Measurements from ENCODE around the gene PRKD1. TPM values are rescaled to one million over a fixed set of nuclear protein-coding genes. Genes with fewer than 3 reads are reported as not detected.

PRKD1 gene
- total RNA-seq, 1 experiment from 2014 or later, result 11.6 TPM

DNA sequence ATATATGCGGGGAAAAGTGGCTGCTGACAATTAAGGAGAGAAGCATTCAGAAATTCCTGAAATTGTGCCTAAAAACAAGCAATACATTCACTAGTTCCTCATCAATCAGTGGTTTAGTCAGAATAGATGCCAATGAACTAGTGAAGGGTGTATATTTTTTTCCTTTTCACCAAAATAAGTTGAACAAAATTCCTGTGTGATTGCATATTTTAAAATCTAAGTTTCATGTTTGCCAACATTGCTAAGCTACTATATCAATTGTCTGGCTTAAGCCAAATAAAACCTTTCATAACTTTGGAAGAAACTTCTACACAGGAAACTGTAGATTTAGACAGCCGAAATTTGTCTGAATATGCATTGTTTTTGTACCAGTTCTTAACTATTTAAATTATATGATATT lies 8.7 kb downstream of the PRKD1 start:
- H3K36me3 ChIP-seq, result no peaks in the 10 kb centered on the region
- no peak overlapping the region for H3K4me3 ChIP-seq
- DNase-seq, result no peak
- no peaks in the 10 kb centered on the region for H3K4me1 ChIP-seq
- H3K9me3 ChIP-seq (replicated peaks), result no peaks in the 10 kb centered on the region
- no peak overlapping the region for H3K27ac ChIP-seq
- H3K27me3 ChIP-seq, result no peaks in the 10 kb centered on the region

DNA sequence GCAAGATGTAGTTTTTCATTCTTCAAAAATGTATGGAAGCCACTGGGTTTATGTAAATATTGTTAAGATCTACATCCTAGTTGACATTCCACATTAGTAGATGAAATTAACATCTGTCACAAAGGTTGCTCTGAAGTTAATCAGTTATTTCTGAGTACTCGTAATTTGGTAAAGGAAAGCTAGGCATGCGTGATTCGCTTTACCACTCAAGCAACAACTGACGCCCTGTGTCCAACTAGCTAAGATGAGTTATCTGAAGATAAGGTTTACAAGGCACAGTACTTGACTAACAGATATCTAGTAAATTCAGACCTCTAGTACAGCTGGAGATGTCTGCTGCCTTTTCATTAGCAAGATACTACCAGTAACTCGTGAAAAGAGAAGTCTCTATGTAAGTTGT lies 14.1 kb downstream of the PRKD1 start:
- H3K9me3 ChIP-seq (replicated peaks), result no peaks in the 10 kb centered on the region; the same call in 1 of the 2 replicates
- H3K27me3 ChIP-seq, result no peaks in the 10 kb centered on the region
- H3K4me3 ChIP-seq, result no peak overlapping the region
- no peak overlapping the region for H3K27ac ChIP-seq
- H3K4me1 ChIP-seq, result no peaks in the 10 kb centered on the region
- DNase-seq, result no peak
- no peaks in the 10 kb centered on the region for H3K36me3 ChIP-seq

GRCh38 chr14:29911810-29912209 lies 15.8 kb downstream of the PRKD1 start:
- Histone ChIP-seq H3K4me3 (no peak overlapping the region), H3K27ac (no peak overlapping the region), H3K9me3 (replicated peaks) (no peaks in the 10 kb centered on the region; the same call in 1 of the 2 replicates), H3K4me1 (0 out of 2 replicates have a peak, but pooled peaks cover under 1% of the 10 kb centered on the region), H3K36me3 (no peaks in the 10 kb centered on the region), H3K27me3 (no peaks in the 10 kb centered on the region)
- DNase-seq, result no peak

DNA sequence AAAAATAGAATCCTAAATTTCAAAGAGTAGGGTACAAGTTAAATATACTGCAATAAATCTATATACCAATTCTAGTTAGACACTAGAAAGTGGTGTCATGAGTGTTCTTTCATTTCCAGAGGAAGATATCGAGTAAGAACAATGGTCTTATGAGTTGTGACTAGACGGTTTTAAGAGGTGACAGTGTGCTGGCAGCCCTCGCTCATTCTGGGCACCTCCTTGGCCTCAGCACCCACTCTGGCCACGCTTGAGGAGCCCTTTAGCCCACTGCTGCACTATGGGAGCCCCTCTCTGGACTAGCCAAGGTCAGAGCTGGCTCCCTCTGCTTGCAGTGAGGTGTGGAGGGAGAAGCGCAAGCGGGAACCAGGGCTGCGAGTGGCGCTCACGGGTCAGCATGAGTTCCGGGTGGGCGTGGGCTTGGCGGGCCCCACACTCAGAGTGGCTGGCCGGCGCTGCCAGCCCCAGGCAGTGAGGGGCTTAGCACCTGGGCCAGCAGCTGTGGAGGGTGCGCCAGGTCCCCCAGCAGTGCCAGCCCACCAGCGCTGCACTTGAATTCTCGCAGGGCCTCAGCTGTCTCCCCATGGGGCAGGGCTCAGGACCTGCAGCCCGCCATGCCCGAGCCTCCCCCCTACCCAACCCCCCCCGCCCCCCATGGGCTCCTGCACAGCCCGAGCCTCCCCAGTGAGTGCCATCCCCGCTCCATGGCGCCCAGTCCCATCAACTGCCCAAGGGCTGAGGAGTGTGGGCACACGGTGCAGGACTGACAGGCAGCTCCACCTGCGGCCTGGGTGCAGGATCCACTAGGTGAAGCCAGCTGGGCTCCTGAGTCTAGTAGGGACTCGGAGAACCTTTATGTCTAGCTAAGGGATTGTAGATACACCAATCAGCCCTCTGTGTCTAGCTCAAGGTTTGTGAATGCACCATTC lies 18.7 kb downstream of the PRKD1 start:
- H3K27ac ChIP-seq, result no peak overlapping the region
- H3K36me3 ChIP-seq, result no peaks in the 10 kb centered on the region
- no peak for DNase-seq
- 0 out of 2 replicates have a peak, but pooled peaks cover 4% of the 10 kb centered on the region for H3K4me1 ChIP-seq
- no peak overlapping the region for H3K4me3 ChIP-seq
- H3K27me3 ChIP-seq, result no peaks in the 10 kb centered on the region
- no peaks in the 10 kb centered on the region; the same call in 1 of the 2 replicates for H3K9me3 ChIP-seq (replicated peaks)

DNA sequence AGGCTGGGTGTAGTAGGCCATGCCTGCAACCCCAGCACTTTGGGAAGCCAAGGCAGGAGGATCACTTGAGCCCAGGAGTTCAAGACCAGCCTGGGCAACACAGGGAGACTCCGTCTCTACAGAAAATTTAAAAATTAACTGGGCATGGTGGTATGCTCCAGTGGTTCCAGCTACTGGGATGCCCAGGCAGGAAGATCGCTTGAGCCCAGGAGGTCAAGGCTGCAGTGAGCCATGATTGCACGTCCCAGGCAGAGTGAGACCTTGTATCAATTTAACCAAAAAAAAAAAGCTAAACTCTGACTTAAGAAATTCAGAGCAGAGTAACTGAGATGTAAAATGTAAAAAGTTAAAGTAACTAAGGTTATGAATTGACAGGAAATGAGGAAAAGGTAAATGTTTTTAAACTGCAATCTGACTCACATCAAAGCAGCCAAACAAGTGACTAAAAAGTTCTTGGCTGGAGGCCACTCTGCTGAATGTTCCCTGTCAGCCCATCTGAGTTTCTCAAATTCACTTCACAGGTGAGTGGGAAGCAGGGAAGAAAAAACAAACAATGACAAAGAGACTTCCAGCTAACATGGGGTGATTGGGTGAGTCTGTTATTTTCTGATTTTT lies 21.3 kb downstream of the PRKD1 start:
- DNase-seq, result no peak
- no peak overlapping the region for H3K4me3 ChIP-seq
- no peaks in the 10 kb centered on the region; the same call in 1 of the 2 replicates for H3K9me3 ChIP-seq (replicated peaks)
- no peaks in the 10 kb centered on the region for H3K36me3 ChIP-seq
- H3K27ac ChIP-seq, result no peak overlapping the region
- H3K27me3 ChIP-seq, result no peaks in the 10 kb centered on the region
- 0 out of 2 replicates have a peak, but pooled peaks cover 4% of the 10 kb centered on the region for H3K4me1 ChIP-seq

DNA sequence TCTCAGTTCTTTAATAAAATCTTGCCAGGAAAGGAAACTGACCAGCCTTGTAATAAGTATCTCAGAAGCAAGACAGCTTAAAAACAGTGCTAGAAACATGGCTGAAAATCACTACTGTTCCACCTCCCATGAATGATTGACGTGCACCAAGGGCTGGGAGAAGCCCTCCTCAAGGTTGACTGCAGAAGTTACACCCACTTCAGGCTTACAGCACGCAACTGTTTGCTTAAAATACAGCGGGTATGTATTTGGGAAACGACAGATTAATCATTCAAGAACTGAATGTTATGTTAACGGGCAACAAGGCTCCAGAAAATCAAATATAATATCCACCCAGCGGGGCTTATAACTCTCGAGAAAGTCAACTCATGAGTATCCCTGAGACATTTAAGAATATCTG lies 22.1 kb downstream of the PRKD1 start:
- Histone ChIP-seq H3K4me1 (0 out of 2 replicates have a peak, but pooled peaks cover 4% of the 10 kb centered on the region), H3K4me3 (no peak overlapping the region), H3K27me3 (no peaks in the 10 kb centered on the region), H3K36me3 (no peaks in the 10 kb centered on the region), H3K27ac (no peak overlapping the region), H3K9me3 (replicated peaks) (peaks cover 4% of the 10 kb centered on the region; the same call in 1 of the 2 replicates)
- DNase-seq, result no peak

DNA sequence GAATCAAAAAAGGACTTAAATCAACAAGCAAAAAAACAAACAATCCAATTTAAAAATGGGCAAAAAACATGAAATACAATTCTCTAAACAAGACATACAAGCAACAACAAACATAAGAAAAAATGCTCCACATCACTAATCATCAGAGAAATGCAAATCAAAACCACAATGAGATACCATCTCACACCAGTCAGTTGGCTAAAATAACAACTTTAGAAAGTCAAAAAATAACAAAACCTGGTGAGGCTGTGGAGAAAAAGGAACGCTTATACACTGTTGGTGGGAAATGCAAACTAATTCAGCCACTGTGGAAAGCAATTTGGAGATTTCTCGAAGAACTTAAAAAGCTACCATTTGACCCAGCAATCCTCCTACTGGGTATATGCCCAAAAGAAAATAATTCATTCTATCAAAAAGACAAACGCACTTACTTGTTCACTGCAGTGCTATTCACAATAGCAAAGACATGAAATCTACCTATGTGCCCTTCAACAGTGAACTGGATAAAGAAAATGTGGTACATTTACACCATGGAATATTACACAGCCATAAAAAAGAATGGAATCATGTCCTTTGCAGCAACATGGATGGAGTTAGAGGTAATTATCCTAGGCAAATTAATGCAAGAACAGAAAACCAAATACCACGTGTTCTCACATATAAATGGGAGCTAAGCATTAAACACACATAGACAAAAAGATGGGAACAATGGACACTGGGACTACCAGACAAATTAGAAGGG lies 26.9 kb downstream of the PRKD1 start:
- no peak for DNase-seq
- H3K4me1 ChIP-seq, result no peaks in the 10 kb centered on the region
- 0 out of 2 replicates have a peak, but pooled peaks cover 4% of the 10 kb centered on the region for H3K9me3 ChIP-seq (replicated peaks)
- H3K4me3 ChIP-seq, result no peak overlapping the region
- H3K27ac ChIP-seq, result no peak overlapping the region
- H3K27me3 ChIP-seq, result no peaks in the 10 kb centered on the region
- no peaks in the 10 kb centered on the region for H3K36me3 ChIP-seq

DNA sequence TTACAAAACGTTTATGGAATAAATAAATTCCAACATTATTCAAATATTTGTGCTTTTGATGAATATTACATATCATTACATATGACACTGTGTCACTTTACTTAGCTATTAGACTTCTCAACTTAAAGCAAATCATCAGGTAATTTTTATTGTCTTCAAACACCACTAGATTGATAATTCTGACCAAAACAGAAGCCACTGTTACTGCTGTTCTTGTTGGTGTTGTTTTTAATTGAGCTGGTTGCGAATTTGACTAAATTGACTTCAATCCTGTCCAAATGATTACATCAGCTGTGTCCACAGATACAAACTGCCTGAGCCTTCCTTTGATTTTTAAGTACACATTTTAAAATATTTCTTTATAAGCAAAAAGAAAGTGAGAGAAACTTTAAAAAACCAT lies 29.2 kb downstream of the PRKD1 start:
- no peak for DNase-seq
- H3K36me3 ChIP-seq, result no peaks in the 10 kb centered on the region
- H3K27ac ChIP-seq, result no peak overlapping the region
- no peak overlapping the region for H3K4me3 ChIP-seq
- no peaks in the 10 kb centered on the region for H3K27me3 ChIP-seq
- H3K4me1 ChIP-seq, result no peaks in the 10 kb centered on the region
- 0 out of 2 replicates have a peak, but pooled peaks cover 4% of the 10 kb centered on the region for H3K9me3 ChIP-seq (replicated peaks)

- H3K27me3 ChIP-seq, result no peaks in the 10 kb centered on the region
- no peak for DNase-seq
These were observed 30.5 kb downstream of the PRKD1 start for GRCh38 chr14:29897181-29897580.

DNA sequence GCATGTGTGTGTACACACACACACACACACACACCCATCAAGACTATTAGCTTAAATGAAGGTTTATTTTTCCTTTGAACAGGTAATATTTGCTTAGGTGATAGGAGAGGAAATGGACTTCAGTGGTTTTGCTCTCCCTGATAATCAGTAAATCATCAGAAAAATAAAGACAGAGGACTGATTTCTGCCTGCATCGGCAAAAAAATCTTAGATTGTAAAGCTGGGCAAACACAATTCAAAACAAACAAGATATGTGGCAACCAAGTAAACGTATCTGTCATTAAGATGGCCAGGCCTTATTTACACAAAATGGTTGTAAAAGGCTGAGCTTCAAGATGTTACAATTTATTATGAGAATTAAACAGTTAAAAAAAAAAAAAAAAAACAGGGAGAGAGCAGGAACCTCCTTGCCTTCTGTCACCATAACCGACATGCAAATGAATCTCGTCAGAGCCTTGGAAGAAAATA lies 31.3 kb downstream of the PRKD1 start:
- Histone ChIP-seq H3K9me3 (replicated peaks) (0 out of 2 replicates have a peak, but pooled peaks cover 4% of the 10 kb centered on the region), H3K4me3 (no peak overlapping the region), H3K27ac (no peak overlapping the region), H3K27me3 (no peaks in the 10 kb centered on the region), H3K4me1 (no peaks in the 10 kb centered on the region), H3K36me3 (no peaks in the 10 kb centered on the region)
- no peak for DNase-seq

More at GRCh38 chr14:29897181-29897580, 30.5 kb downstream of the PRKD1 start:
- Histone ChIP-seq H3K9me3 (replicated peaks) (0 out of 2 replicates have a peak, but pooled peaks cover 4% of the 10 kb centered on the region), H3K4me3 (no peak overlapping the region), H3K27ac (no peak overlapping the region), H3K4me1 (no peaks in the 10 kb centered on the region), H3K36me3 (no peaks in the 10 kb centered on the region)

GRCh38 chr14:29895591-29896083 lies 32.0 kb downstream of the PRKD1 start:
- Histone ChIP-seq H3K27ac (no peak overlapping the region), H3K9me3 (replicated peaks) (no peaks in the 10 kb centered on the region), H3K27me3 (no peaks in the 10 kb centered on the region), H3K4me1 (no peaks in the 10 kb centered on the region), H3K36me3 (no peaks in the 10 kb centered on the region), H3K4me3 (no peak overlapping the region)
- no peak for DNase-seq

GRCh38 chr14:29893989-29894388 lies 33.7 kb downstream of the PRKD1 start:
- Histone ChIP-seq H3K36me3 (no peaks in the 10 kb centered on the region), H3K27ac (no peak overlapping the region)

DNA sequence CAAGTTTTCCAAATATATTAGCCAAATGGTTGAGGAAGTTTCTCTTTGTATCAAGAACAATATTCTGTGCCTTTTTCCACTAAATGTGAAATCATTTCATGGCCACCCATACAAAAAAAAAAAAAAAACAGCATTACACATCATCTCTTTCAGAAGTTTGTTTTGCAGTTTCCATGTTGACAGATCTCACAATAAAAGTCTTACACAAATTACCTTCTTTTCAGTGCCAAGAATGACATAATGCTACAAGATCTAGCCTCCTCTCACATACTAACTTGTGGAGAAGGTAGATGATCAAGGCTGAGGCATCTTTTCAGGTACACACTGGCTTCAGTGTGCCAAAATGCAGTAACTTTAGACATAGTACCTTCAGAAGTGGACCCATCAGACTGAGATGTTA lies 35.3 kb downstream of the PRKD1 start:
- H3K9me3 ChIP-seq (replicated peaks), result no peaks in the 10 kb centered on the region
- H3K36me3 ChIP-seq, result no peaks in the 10 kb centered on the region
- no peak for DNase-seq
- H3K4me1 ChIP-seq, result no peaks in the 10 kb centered on the region
- no peak overlapping the region for H3K4me3 ChIP-seq
- no peak overlapping the region for H3K27ac ChIP-seq
- no peaks in the 10 kb centered on the region for H3K27me3 ChIP-seq

More at GRCh38 chr14:29893989-29894388, 33.7 kb downstream of the PRKD1 start:
- Histone ChIP-seq H3K4me1 (no peaks in the 10 kb centered on the region), H3K27me3 (no peaks in the 10 kb centered on the region), H3K4me3 (no peak overlapping the region), H3K9me3 (replicated peaks) (no peaks in the 10 kb centered on the region)
- no peak for DNase-seq

- Histone ChIP-seq H3K4me3 (no peak overlapping the region), H3K9me3 (replicated peaks) (no peaks in the 10 kb centered on the region), H3K27me3 (no peaks in the 10 kb centered on the region), H3K36me3 (no peaks in the 10 kb centered on the region), H3K4me1 (no peaks in the 10 kb centered on the region), H3K27ac (no peak overlapping the region)
- no peak for DNase-seq
These were observed 41.7 kb downstream of the PRKD1 start for GRCh38 chr14:29885988-29886387.

All from SJCRH30 (cell line).